GM12878 (cell line): ENCODE results near the gene EP400. TPM values are rescaled to one million over a fixed set of nuclear protein-coding genes. Genes with fewer than 3 reads are reported as not detected.

Experiments
- ATAC-seq: fragments of 200-7000 bp; cut with Tn5 transposase; 3 replicates; pipeline ENCODE4 v1.9.1; 2020; ENCODE audit warnings: mild to moderate bottlenecking, moderate library complexity
- BruUV-seq: library from RNA; stranded (reverse); fragments of 400-500 nt; replicated peaks from 2 replicates; lab custom pipeline; 2021; lab: Mats Ljungman, UMichigan
- CTCF ChIA-PET: fragments of 300-600 bp; sonication (Branson Sonifier 250); formaldehyde crosslinking; extraction: SDS; loops from one replicate; lab custom pipeline; 2021; ENCODE audit warnings: inconsistent platforms; lab: Yijun Ruan, JAX
- POLR2A ChIA-PET: fragments of 350-600 bp; formaldehyde crosslinking; extraction: SDS; loops from one replicate; lab custom pipeline; 2021; ENCODE audit warnings: inconsistent platforms; lab: Charles Lee
- RAD21 ChIA-PET: fragments of 300-600 bp; sonication (Branson Sonifier 250); formaldehyde crosslinking; loops from one replicate; lab custom pipeline; 2023; ENCODE audit warnings: antibody characterized with exemption; ENCODE audit not compliant: unreplicated experiment; lab: Charles Lee
- SMC1A ChIA-PET: fragments of 300-600 bp; sonication (Branson Sonifier 250); formaldehyde crosslinking; loops from one replicate; lab custom pipeline; 2023; ENCODE audit not compliant: unreplicated experiment, uncharacterized antibody; lab: Charles Lee
- DNase-seq: peaks from one replicate; pipeline ENCODE4 v3.0.0-alpha.2; 2011; ENCODE audit warnings: low read depth, low spot score
- FAIRE-seq: peaks from 3 replicates; lab custom pipeline; 2011; peaks lifted over from hg19 to GRCh38; lab: Jason Lieb, UNC
- H2AFZ ChIP-seq: 2 replicates; pipeline ENCODE4 v1.6.0; 2011; ENCODE audit warnings: low read depth, low read length, control low read depth; ENCODE audit not compliant: control insufficient read depth
- H3K27ac ChIP-seq: 2 replicates; pipeline ENCODE4 v1.5.1; 2011; ENCODE audit warnings: control low read depth; ENCODE audit not compliant: control insufficient read depth, insufficient read depth
- H3K27me3 ChIP-seq, 2 experiments: replicated peaks in 1 of 2; 2 replicates each; pipeline versions ENCODE4 v1.6.0 to v1.6.1; 2011; ENCODE audit warnings: low read length in 1 of 2; ENCODE audit not compliant: control insufficient read depth in 2 of 2, insufficient read depth in 2 of 2
- H3K36me3 ChIP-seq, 2 experiments: 2 replicates each; pipeline ENCODE4 v1.5.1; 2011; ENCODE audit warnings: low read length in 1 of 2; ENCODE audit not compliant: control insufficient read depth in 2 of 2, insufficient read depth in 2 of 2
- H3K4me1 ChIP-seq: 2 replicates; pipeline ENCODE4 v1.6.1; 2011; ENCODE audit warnings: mild to moderate bottlenecking, low read length, moderate library complexity, mixed read lengths; ENCODE audit not compliant: control insufficient read depth, insufficient read depth
- H3K4me2 ChIP-seq: 2 replicates; pipeline ENCODE4 v1.6.0; 2011; ENCODE audit warnings: control low read depth; ENCODE audit not compliant: control insufficient read depth, insufficient read depth
- H3K4me3 ChIP-seq: fragments of 200-600 bp; sonication (generic); 2 replicates; pipeline ENCODE4 v1.5.1; 2016
- H3K79me2 ChIP-seq: 2 replicates; pipeline ENCODE4 v1.6.0; 2011; ENCODE audit warnings: low read length; ENCODE audit not compliant: control insufficient read depth, insufficient read depth
- H3K9ac ChIP-seq: 2 replicates; pipeline ENCODE4 v1.8.0; 2011; ENCODE audit warnings: low read length, control low read depth, mixed read lengths; ENCODE audit not compliant: control insufficient read depth, insufficient read depth
- H3K9me3 ChIP-seq: replicated peaks from 3 replicates; pipeline ENCODE4 v1.5.1; 2011; ENCODE audit warnings: mild to moderate bottlenecking, low read length; ENCODE audit not compliant: control insufficient read depth, insufficient read depth
- H4K20me1 ChIP-seq: 2 replicates; pipeline ENCODE4 v1.6.0; 2011; ENCODE audit not compliant: control insufficient read depth, insufficient read depth
- ASH2L ChIP-seq: fragments of 300-600, 200-600 bp; sonication (generic); IDR thresholded peaks from 2 replicates; pipeline ENCODE4 v1.6.1; 2017; ENCODE audit warnings: low read depth, mild to moderate bottlenecking, borderline replicate concordance
- ATF7 ChIP-seq: fragments of 450-650 bp; IDR thresholded peaks from 2 replicates; pipeline ENCODE4 v1.6.1; 2016; ENCODE audit warnings: low read depth, mild to moderate bottlenecking
- CEBPB ChIP-seq, 2 experiments: fragments of 150-350 bp in 1 of 2; IDR thresholded peaks; 2 replicates each; pipeline ENCODE4 v1.6.1; 2012 to 2014; ENCODE audit warnings: low read depth in 2 of 2, low read length in 2 of 2, borderline replicate concordance in 1 of 2, inconsistent platforms in 1 of 2
- CHD1 ChIP-seq: IDR thresholded peaks from 2 replicates; pipeline ENCODE4 v1.6.1; 2012; ENCODE audit warnings: low read depth, low read length, improper control_type of control experiment
- CHD2 ChIP-seq: IDR thresholded peaks from 2 replicates; pipeline ENCODE4 v1.6.1; 2011; ENCODE audit warnings: low read depth, low read length, improper control_type of control experiment, borderline replicate concordance
- CHD4 ChIP-seq: fragments of 200-600 bp; sonication (generic); IDR thresholded peaks from 2 replicates; pipeline ENCODE4 v1.6.1; 2016; ENCODE audit warnings: mild to moderate bottlenecking
- EED ChIP-seq: sonication (generic); IDR thresholded peaks from 2 replicates; pipeline ENCODE4 v1.6.1; 2016; ENCODE audit warnings: antibody characterized with exemption, low read depth
- EZH2 ChIP-seq: IDR thresholded peaks from 2 replicates; pipeline ENCODE4 v1.6.1; 2012; ENCODE audit warnings: low read depth, mild to moderate bottlenecking, control low read depth, inconsistent platforms, low read length, borderline replicate concordance; ENCODE audit not compliant: control insufficient read depth
- LARP7 ChIP-seq: fragments of 450-650 bp; IDR thresholded peaks from 2 replicates; pipeline ENCODE4 v1.6.1; 2017; ENCODE audit warnings: mild to moderate bottlenecking
- MAX ChIP-seq: IDR thresholded peaks from 2 replicates; pipeline ENCODE4 v1.6.1; 2012; ENCODE audit warnings: low read depth, low read length, improper control_type of control experiment
- NR2C1 ChIP-seq: fragments of 450-650 bp; IDR thresholded peaks from 2 replicates; pipeline ENCODE4 v1.6.1; 2017; ENCODE audit warnings: antibody characterized with exemption, mild to moderate bottlenecking, moderate library complexity
- NR2C2 ChIP-seq: IDR thresholded peaks from 2 replicates; pipeline ENCODE4 v1.6.1; 2011; ENCODE audit warnings: borderline replicate concordance, low read depth; ENCODE audit not compliant: control insufficient read depth, insufficient read length
- NR2F1 ChIP-seq: fragments of 450-650 bp; conservative IDR thresholded peaks from 2 replicates; pipeline ENCODE4 v1.6.1; 2017; ENCODE audit warnings: mild to moderate bottlenecking
- POLR2AphosphoS2 ChIP-seq: IDR thresholded peaks from 2 replicates; pipeline ENCODE4 v1.6.1; 2011; ENCODE audit warnings: low read depth, mild to moderate bottlenecking, low read length, improper control_type of control experiment, moderate library complexity
- RAD51 ChIP-seq: fragments of 450-650 bp; IDR thresholded peaks from 2 replicates; pipeline ENCODE4 v1.6.1; 2016; ENCODE audit warnings: moderate library complexity, mild to moderate bottlenecking, inconsistent platforms
- RCOR1 ChIP-seq: conservative IDR thresholded peaks from 2 replicates; pipeline ENCODE4 v1.6.1; 2012; ENCODE audit warnings: low read depth, low read length, improper control_type of control experiment
- SMARCA5 ChIP-seq: fragments of 450-650 bp; IDR thresholded peaks from 2 replicates; pipeline ENCODE4 v1.6.1; 2017; ENCODE audit warnings: mild to moderate bottlenecking
- YBX1 ChIP-seq: fragments of 450-650 bp; IDR thresholded peaks from 2 replicates; pipeline ENCODE4 v1.6.1; 2016; ENCODE audit warnings: antibody characterized with exemption
- ZNF217 ChIP-seq: fragments of 450-650 bp; IDR thresholded peaks from 2 replicates; pipeline ENCODE4 v1.6.1; 2017; ENCODE audit warnings: antibody characterized with exemption, mild to moderate bottlenecking
- ZNF622 ChIP-seq: fragments of 450-650 bp; IDR thresholded peaks from 2 replicates; pipeline ENCODE4 v1.6.1; 2017; ENCODE audit warnings: mild to moderate bottlenecking, inconsistent platforms
- WGBS: methylation state at CpG from one replicate; pipeline ENCODE4 v1.1.6; 2016; ENCODE audit warnings: low lambda C conversion rate; ENCODE audit not compliant: insufficient replicate concordance, insufficient coverage; ENCODE audit errors: missing lambda C conversion rate; 5-methylcytosine and 5-hydroxymethylcytosine counted together
- in situ Hi-C: fragments of 300-500 bp; cut with MboI; formaldehyde crosslinking; loops from 9 replicates; pipeline ENCODE4 v1.14.3; 2018; ENCODE audit warnings: mixed read lengths
- intact Hi-C: fragments of 100-400 bp; cut with micrococcal nuclease; formaldehyde crosslinking; loops from one replicate; pipeline ENCODE4 v1.14.2; 2022; ENCODE audit not compliant: unreplicated experiment
- polyA plus RNA-seq, 11 experiments: library from polyadenylated mRNA; depleted of rRNA in 4 of 11; unstranded in 6 of 11; stranded (reverse) in 5 of 11; fragments of >200 nt; fragmentation: Nextera tagmentation in 4 of 11; fragmentation: Illumina TruSeq in 1 of 11; extraction: Ambion mirVana in 4 of 11; extraction: Trizol in 1 of 11; gene quantifications; 1 replicate in 1 of 11; 2 replicates in 10 of 11; pipeline versions ENCODE4 v1.2.1 to v1.2.3, GENCODE V29; 2011 to 2016; ENCODE audit warnings: inconsistent platforms in 2 of 11, missing spikeins in 2 of 11, low read depth in 1 of 11
- total RNA-seq, 4 experiments: library from RNA; depleted of rRNA in 3 of 4; stranded (reverse); fragments of >200 nt in 3 of 4; fragmentation: Illumina TruSeq in 1 of 4; extraction: Trizol in 1 of 4; gene quantifications; 2 replicates each; pipeline versions ENCODE4 v1.2.1 to v1.2.3, GENCODE V29; 2013 to 2021

The EP400 gene
- total and polyA plus RNA-seq, 10 of the 15 experiments (the other 5 are each of a cell fraction or from before 2014, with no cell fraction given), result 3.8 to 44.2 (median 8.4) TPM

DNA sequence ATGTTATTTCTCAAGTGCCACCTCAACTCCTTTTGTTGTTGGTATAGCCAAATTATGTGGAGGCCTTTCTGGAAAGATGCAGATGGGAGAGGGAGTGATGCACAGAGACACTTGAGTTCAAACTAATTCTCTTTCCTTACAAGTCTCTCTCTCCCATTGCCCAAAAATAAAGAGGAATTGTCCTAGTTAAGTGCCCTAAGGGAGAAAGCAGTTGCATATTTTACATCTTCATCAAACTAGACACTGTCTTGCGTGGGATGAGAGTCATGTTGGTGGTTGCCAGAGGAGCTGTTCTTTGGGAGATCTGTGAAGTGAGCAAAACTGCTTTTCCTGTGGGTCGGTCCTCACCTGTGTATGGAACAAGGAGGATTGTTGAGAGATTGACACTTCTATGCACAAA lies 72.2 kb downstream of the EP400 start:
- Histone ChIP-seq H3K36me3 (peaks cover 20 to 30% of the 10 kb centered on the region in 2 experiments), H3K9ac (no peak overlapping the region), H3K4me3 (no peak overlapping the region), H3K9me3 (no peaks in the 10 kb centered on the region), H4K20me1 (no peaks in the 10 kb centered on the region), H3K4me1 (no peaks in the 10 kb centered on the region), H3K79me2 (no peaks in the 10 kb centered on the region), H2AFZ (no peak overlapping the region), H3K27ac (no peak overlapping the region), H3K27me3 (no peaks in the 10 kb centered on the region), H3K4me2 (no peak overlapping the region)
- CTCF ChIA-PET, result no interaction called here
- RAD21 ChIA-PET, result no interaction called here
- POLR2A ChIA-PET, result no interaction called here
- SMC1A ChIA-PET, result no interaction called here
- intact Hi-C loops (no loop called here), in situ Hi-C loops (no loop called here)
- ATAC-seq (no peak), FAIRE-seq (no peak), DNase-seq (no peak)
- BruUV-seq, result TSS peak; percentile 34
- TF ChIP-seq CHD2 (no peak), RAD51 (no peak), ASH2L (no peak), MAX (no peak), CEBPB (IDR thresholded peaks at IDR 0.05; ENCODE audit: borderline replicate concordance in 1 of 2, low read depth in 2 of 2, low read length in 2 of 2) (no peak)
- 98% methylated on average over 2 of the region's 2 CpGs for WGBS

GRCh38 chr12:132023658-132024057 lies 73.9 kb downstream of the EP400 start:
- Histone ChIP-seq H3K4me1 (no peaks in the 10 kb centered on the region), H3K36me3 (peaks cover 30 to 32% of the 10 kb centered on the region in 2 experiments), H3K9ac (no peak overlapping the region), H3K4me2 (no peak overlapping the region), H4K20me1 (no peaks in the 10 kb centered on the region), H3K4me3 (no peak overlapping the region), H3K9me3 (no peaks in the 10 kb centered on the region), H3K79me2 (no peaks in the 10 kb centered on the region), H3K27ac (no peak overlapping the region), H2AFZ (no peak overlapping the region), H3K27me3 (no peaks in the 10 kb centered on the region)
- in situ Hi-C loops, result no loop called here
- no peak for TF ChIP-seq ASH2L
- TF ChIP-seq LARP7, result no peak
- TF ChIP-seq CHD4, result no peak
- TF ChIP-seq ZNF622, result no peak
- no peak for TF ChIP-seq ATF7
- TF ChIP-seq NR2C1, result no peak
- no peak for TF ChIP-seq NR2F1
- TF ChIP-seq SMARCA5, result no peak
- TF ChIP-seq NR2C2, result no peak
- no peak for TF ChIP-seq YBX1
- TF ChIP-seq ZNF217, result no peak
- TF ChIP-seq POLR2AphosphoS2, result no peak
- TF ChIP-seq EED, result no peak
- no peak for TF ChIP-seq RCOR1
- TF ChIP-seq EZH2, result no peak
- TF ChIP-seq CHD1, result no peak
- WGBS, result 95% methylated on average over 11 of the region's 11 CpGs
- DNase-seq (no peak), FAIRE-seq (no peak), ATAC-seq (no peak)
- ChIA-PET POLR2A (no interaction called here), CTCF (no interaction called here), SMC1A (no interaction called here), RAD21 (no interaction called here)
- intact Hi-C loops, result no loop called here
- no TSS peak for BruUV-seq
